Uterus (tissue), 2 donors: ENCODE data around the gene UBE2O.
A peak's percentile ranks its signal among the peaks of the same experiment; 100 is the strongest.

ENCODE experiments used
- CTCF ChIP-seq, 4 experiments: fragments of 200-600 bp in 2 of 4; fragments of 450-650 bp in 2 of 4; sonication (generic) in 2 of 4; IDR thresholded peaks; one replicate each; pipeline ENCODE4 v1.5.1; 2016 to 2019; ENCODE audit warnings: antibody characterized with exemption in 4 of 4, mild to moderate bottlenecking in 2 of 4, moderate library complexity in 1 of 4
- POLR2A ChIP-seq, 2 donors: fragments of 450-650 bp; IDR thresholded peaks; one replicate each; pipeline ENCODE4 v1.6.1; 2016; ENCODE audit warnings: antibody characterized with exemption in 2 of 2, mild to moderate bottlenecking in 1 of 2, moderate library complexity in 1 of 2

GRCh38 chr17:76370261-76370993 is 82.5 kb downstream of the UBE2O start:
- no peak for TF ChIP-seq POLR2A (IDR thresholded peaks at IDR 0.05)
- peak; percentile 10 to 48 (median 22) for TF ChIP-seq CTCF (IDR thresholded peaks at IDR 0.05)
